H9 (cell line): Measurements from ENCODE around the gene HMCN1. TPM values are rescaled to one million over a fixed set of nuclear protein-coding genes. Genes with fewer than 3 reads are reported as not detected.

Experiments used
- DNase-seq: peaks from one replicate; pipeline ENCODE4 v3.0.0-alpha.2; 2017
- H2AFZ ChIP-seq: one replicate; pipeline ENCODE4 v1.6.1; 2013; ENCODE audit warnings: mild to moderate bottlenecking, low read length, control low read depth, moderate library complexity
- H2AK5ac ChIP-seq: 2 replicates; pipeline ENCODE4 v1.6.1; 2013; ENCODE audit warnings: low read length, control low read depth, mixed read lengths; ENCODE audit not compliant: insufficient read length
- H2BK120ac ChIP-seq: one replicate; pipeline ENCODE4 v1.6.1; 2013; ENCODE audit warnings: low read depth, mild to moderate bottlenecking, low read length, control low read depth, inconsistent platforms; ENCODE audit not compliant: poor library complexity, severe bottlenecking
- H2BK12ac ChIP-seq: 2 replicates; pipeline ENCODE4 v1.6.1; 2013; ENCODE audit warnings: low read length, control low read depth, mixed read lengths, low read depth; ENCODE audit not compliant: insufficient read length
- H2BK15ac ChIP-seq: 2 replicates; pipeline ENCODE4 v1.6.1; 2013; ENCODE audit warnings: low read depth, low read length, control low read depth
- H2BK20ac ChIP-seq: one replicate; pipeline ENCODE4 v1.6.1; 2013; ENCODE audit warnings: low read depth, mild to moderate bottlenecking, low read length, control low read depth, inconsistent platforms; ENCODE audit not compliant: poor library complexity, severe bottlenecking
- H2BK5ac ChIP-seq: 2 replicates; pipeline ENCODE4 v1.6.1; 2013; ENCODE audit warnings: low read length, control low read depth, mixed read lengths; ENCODE audit not compliant: insufficient read length
- H3K14ac ChIP-seq: 2 replicates; pipeline ENCODE4 v1.6.1; 2013; ENCODE audit warnings: low read length, control low read depth; ENCODE audit not compliant: insufficient read depth
- H3K18ac ChIP-seq: 2 replicates; pipeline ENCODE4 v1.6.1; 2013; ENCODE audit warnings: low read depth, mild to moderate bottlenecking, mixed read lengths, low read length, control low read depth; ENCODE audit not compliant: insufficient read length
- H3K23ac ChIP-seq: 2 replicates; pipeline ENCODE4 v1.6.1; 2013; ENCODE audit warnings: low read length, control low read depth, mixed read lengths, low read depth; ENCODE audit not compliant: insufficient read length
- H3K23me2 ChIP-seq: 2 replicates; pipeline ENCODE4 v1.6.1; 2013; ENCODE audit warnings: low read depth, mild to moderate bottlenecking, mixed read lengths, low read length, control low read depth; ENCODE audit not compliant: insufficient read length, poor library complexity, severe bottlenecking
- H3K27ac ChIP-seq: 2 replicates; pipeline ENCODE4 v1.5.1; 2013; ENCODE audit warnings: low read length, control low read depth, mixed read lengths, low read depth; ENCODE audit not compliant: insufficient read length
- H3K27me3 ChIP-seq: 2 replicates; pipeline ENCODE4 v1.6.1; 2013; ENCODE audit warnings: low read length, control low read depth, inconsistent platforms; ENCODE audit not compliant: insufficient read depth
- H3K4ac ChIP-seq: 2 replicates; pipeline ENCODE4 v1.6.1; 2013; ENCODE audit warnings: low read depth, mild to moderate bottlenecking, control low read depth, inconsistent platforms, low read length, moderate library complexity
- H3K4me1 ChIP-seq: 2 replicates; pipeline ENCODE4 v1.6.1; 2013; ENCODE audit warnings: low read length, control low read depth, inconsistent platforms; ENCODE audit not compliant: insufficient read depth
- H3K4me2 ChIP-seq: 2 replicates; pipeline ENCODE4 v1.6.1; 2013; ENCODE audit warnings: low read length, control low read depth, mixed read lengths; ENCODE audit not compliant: insufficient read length, insufficient read depth
- H3K56ac ChIP-seq: 2 replicates; pipeline ENCODE4 v1.6.1; 2013; ENCODE audit warnings: low read depth, mild to moderate bottlenecking, mixed read lengths, low read length, control low read depth; ENCODE audit not compliant: insufficient read length
- H3K79me1 ChIP-seq: 2 replicates; pipeline ENCODE4 v1.6.1; 2013; ENCODE audit warnings: low read depth, mild to moderate bottlenecking, moderate library complexity, low read length, control low read depth, inconsistent platforms; ENCODE audit not compliant: insufficient read depth, poor library complexity, severe bottlenecking
- H3K79me2 ChIP-seq: 2 replicates; pipeline ENCODE4 v1.6.1; 2013; ENCODE audit warnings: low read length, control low read depth, inconsistent platforms; ENCODE audit not compliant: insufficient read depth
- H3K9ac ChIP-seq: 2 replicates; pipeline ENCODE4 v1.6.1; 2013; ENCODE audit warnings: low read length, control low read depth, mixed read lengths; ENCODE audit not compliant: insufficient read length; ENCODE audit errors: extremely low read depth
- H3K9me3 ChIP-seq: one replicate; pipeline ENCODE4 v1.6.1; 2013; ENCODE audit warnings: low read depth, low read length, inconsistent platforms; ENCODE audit not compliant: control insufficient read depth
- H3T11ph ChIP-seq: one replicate; pipeline ENCODE4 v1.6.1; 2013; ENCODE audit warnings: mild to moderate bottlenecking, low read length, control low read depth, inconsistent platforms
- H4K20me1 ChIP-seq: one replicate; pipeline ENCODE4 v1.6.1; 2013; ENCODE audit not compliant: control insufficient read depth, insufficient read length, insufficient read depth
- H4K5ac ChIP-seq: 2 replicates; pipeline ENCODE4 v1.6.1; 2013; ENCODE audit warnings: low read depth, mild to moderate bottlenecking, mixed read lengths, low read length, control low read depth; ENCODE audit not compliant: insufficient read length
- H4K8ac ChIP-seq: replicated peaks from 2 replicates; pipeline ENCODE4 v1.6.1; 2013; ENCODE audit warnings: low read length, control low read depth, mixed read lengths, low read depth; ENCODE audit not compliant: insufficient read length
- H4K91ac ChIP-seq: 2 replicates; pipeline ENCODE4 v1.6.1; 2013; ENCODE audit warnings: low read depth, mild to moderate bottlenecking, moderate library complexity, mixed read lengths, low read length, control low read depth; ENCODE audit not compliant: insufficient read length
- H3K27ac Mint-ChIP-seq, 3 experiments: 2 replicates in 2 of 3; 3 replicates in 1 of 3; pipeline ENCODE4 v1.8.0; 2020 to 2021; ENCODE audit warnings: mixed read lengths in 3 of 3, mild to moderate bottlenecking in 1 of 3, moderate library complexity in 1 of 3
- H3K27me3 Mint-ChIP-seq: 2 replicates; pipeline ENCODE4 v1.8.0; 2021; ENCODE audit warnings: low read depth, mild to moderate bottlenecking, moderate library complexity, mixed read lengths
- H3K36me3 Mint-ChIP-seq, 3 experiments: 2 replicates in 2 of 3; 3 replicates in 1 of 3; pipeline ENCODE4 v1.8.0; 2020 to 2021; ENCODE audit warnings: low read depth in 3 of 3, mixed read lengths in 3 of 3; ENCODE audit not compliant: insufficient read depth in 1 of 3
- H3K4me1 Mint-ChIP-seq, 2 experiments: 2 replicates each; pipeline ENCODE4 v1.8.0; 2020; ENCODE audit warnings: mixed read lengths in 2 of 2
- H3K4me3 Mint-ChIP-seq, 2 experiments: 2 replicates in 1 of 2; 3 replicates in 1 of 2; pipeline ENCODE4 v1.8.0; 2020 to 2021; ENCODE audit warnings: mild to moderate bottlenecking in 2 of 2, mixed read lengths in 2 of 2, moderate library complexity in 1 of 2
- H3K9me3 Mint-ChIP-seq, 2 experiments: 2 replicates in 1 of 2; 3 replicates in 1 of 2; pipeline ENCODE4 v1.8.0; 2020; ENCODE audit warnings: mild to moderate bottlenecking in 2 of 2, mixed read lengths in 2 of 2, moderate library complexity in 1 of 2
- total RNA-seq: library from RNA; stranded (reverse); gene quantifications from 2 replicates; pipeline ENCODE4 v1.2.1, GENCODE V29; 2021
- TF ChIP-seq, protein P1 (sequence below): fragments of 200-600 bp; sonication (generic); conservative IDR thresholded peaks from 3 replicates; pipeline ENCODE4 v1.8.0; 2021; ENCODE audit warnings: antibody characterized with exemption, mild to moderate bottlenecking

Gene HMCN1
- total RNA-seq, 1 experiment from 2014 or later, result 3.3 TPM

DNA sequence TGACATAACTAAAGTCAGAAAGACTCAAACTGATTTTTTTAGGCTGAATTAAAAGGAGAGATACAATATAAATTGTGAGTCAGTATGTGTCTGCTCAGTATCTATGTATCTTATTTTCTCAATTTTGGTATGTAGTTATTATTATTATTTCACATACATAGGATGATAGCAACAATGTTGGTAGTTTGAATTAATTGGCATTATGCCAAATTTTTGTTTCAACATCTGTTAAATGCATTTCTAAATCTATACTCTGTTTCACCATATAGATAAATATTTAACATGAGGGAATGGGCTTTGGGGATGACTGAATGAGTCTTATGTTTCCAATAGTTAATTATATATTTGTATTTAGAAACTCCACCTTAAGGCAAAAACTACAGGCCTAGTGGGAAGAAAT is 12.6 kb upstream of the HMCN1 start:
- Mint-ChIP-seq H3K4me3 (no peak overlapping the region), H3K27me3 (no peaks in the 10 kb centered on the region), H3K36me3 (no peaks in the 10 kb centered on the region), H3K27ac (no peak overlapping the region), H3K4me1 (no peaks in the 10 kb centered on the region), H3K9me3 (no peaks in the 10 kb centered on the region)
- no peak for DNase-seq
- Histone ChIP-seq H4K91ac (no peak overlapping the region), H4K20me1 (no peaks in the 10 kb centered on the region), H3K18ac (no peak overlapping the region), H3K9me3 (no peaks in the 10 kb centered on the region), H3K27me3 (no peaks in the 10 kb centered on the region), H2BK15ac (no peak overlapping the region), H3T11ph (no peak overlapping the region), H4K5ac (no peak overlapping the region), H3K27ac (no peak overlapping the region), H3K4me2 (no peak overlapping the region), H3K14ac (no peak overlapping the region), H3K79me2 (no peaks in the 10 kb centered on the region), H2BK5ac (no peak overlapping the region), H2BK20ac (no peak overlapping the region), H2AK5ac (no peak overlapping the region), H3K23ac (no peak overlapping the region), H2AFZ (no peak overlapping the region), H3K79me1 (no peaks in the 10 kb centered on the region), H2BK12ac (no peak overlapping the region), H3K4ac (no peak overlapping the region), H2BK120ac (no peak overlapping the region), H4K8ac (no peak overlapping the region), H3K23me2 (no peaks in the 10 kb centered on the region), H3K56ac (no peak overlapping the region), H3K4me1 (no peaks in the 10 kb centered on the region), H3K9ac (no peak overlapping the region)
- TF ChIP-seq, protein P1, sequence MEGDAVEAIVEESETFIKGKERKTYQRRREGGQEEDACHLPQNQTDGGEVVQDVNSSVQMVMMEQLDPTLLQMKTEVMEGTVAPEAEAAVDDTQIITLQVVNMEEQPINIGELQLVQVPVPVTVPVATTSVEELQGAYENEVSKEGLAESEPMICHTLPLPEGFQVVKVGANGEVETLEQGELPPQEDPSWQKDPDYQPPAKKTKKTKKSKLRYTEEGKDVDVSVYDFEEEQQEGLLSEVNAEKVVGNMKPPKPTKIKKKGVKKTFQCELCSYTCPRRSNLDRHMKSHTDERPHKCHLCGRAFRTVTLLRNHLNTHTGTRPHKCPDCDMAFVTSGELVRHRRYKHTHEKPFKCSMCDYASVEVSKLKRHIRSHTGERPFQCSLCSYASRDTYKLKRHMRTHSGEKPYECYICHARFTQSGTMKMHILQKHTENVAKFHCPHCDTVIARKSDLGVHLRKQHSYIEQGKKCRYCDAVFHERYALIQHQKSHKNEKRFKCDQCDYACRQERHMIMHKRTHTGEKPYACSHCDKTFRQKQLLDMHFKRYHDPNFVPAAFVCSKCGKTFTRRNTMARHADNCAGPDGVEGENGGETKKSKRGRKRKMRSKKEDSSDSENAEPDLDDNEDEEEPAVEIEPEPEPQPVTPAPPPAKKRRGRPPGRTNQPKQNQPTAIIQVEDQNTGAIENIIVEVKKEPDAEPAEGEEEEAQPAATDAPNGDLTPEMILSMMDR, result no peak
